ENCODE results near the gene DHRS9.

DNA sequence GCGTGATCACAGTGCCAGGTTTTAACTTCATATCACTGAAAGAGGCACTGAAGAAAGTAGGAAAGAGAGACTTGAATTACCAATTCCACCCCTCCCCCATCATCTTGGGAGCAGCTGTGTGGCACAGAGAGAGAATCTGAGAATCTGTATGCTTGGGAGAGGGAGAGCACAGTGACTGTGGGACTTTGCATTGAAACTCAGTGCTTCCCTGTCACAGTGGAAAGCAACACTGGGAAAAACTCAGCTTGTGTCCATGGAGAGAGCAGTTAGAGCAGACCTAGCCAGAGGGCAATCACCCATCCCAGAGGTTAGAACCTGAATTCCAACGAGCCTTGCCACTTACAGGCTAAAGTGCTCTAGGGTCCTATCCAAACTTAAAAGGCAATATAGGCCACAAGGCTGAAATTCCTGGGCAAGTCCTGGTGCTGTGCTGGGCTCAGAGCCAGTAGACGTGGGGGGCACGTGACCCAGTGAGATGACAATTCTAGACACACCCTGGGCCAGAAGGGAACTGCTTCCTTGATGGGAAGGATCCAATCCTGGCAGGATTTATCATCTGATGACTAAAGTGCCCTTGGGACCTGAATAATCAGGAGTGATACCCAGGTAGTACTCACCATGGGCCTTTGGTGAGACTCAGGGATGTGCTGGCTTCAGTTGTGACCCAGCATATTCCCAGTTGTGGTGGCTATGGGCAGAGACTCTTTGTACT is 22.8 kb upstream of the DHRS9 start:
- TF ChIP-seq, protein P1, sequence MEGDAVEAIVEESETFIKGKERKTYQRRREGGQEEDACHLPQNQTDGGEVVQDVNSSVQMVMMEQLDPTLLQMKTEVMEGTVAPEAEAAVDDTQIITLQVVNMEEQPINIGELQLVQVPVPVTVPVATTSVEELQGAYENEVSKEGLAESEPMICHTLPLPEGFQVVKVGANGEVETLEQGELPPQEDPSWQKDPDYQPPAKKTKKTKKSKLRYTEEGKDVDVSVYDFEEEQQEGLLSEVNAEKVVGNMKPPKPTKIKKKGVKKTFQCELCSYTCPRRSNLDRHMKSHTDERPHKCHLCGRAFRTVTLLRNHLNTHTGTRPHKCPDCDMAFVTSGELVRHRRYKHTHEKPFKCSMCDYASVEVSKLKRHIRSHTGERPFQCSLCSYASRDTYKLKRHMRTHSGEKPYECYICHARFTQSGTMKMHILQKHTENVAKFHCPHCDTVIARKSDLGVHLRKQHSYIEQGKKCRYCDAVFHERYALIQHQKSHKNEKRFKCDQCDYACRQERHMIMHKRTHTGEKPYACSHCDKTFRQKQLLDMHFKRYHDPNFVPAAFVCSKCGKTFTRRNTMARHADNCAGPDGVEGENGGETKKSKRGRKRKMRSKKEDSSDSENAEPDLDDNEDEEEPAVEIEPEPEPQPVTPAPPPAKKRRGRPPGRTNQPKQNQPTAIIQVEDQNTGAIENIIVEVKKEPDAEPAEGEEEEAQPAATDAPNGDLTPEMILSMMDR (IDR thresholded peaks at IDR 0.05) = no peak
- TF ChIP-seq POLR2A (IDR thresholded peaks at IDR 0.05) = no peak
